HG02623 (cell line): ENCODE results near the gene RNF113A.
"Not testable (repeated sequence)": the region's sequence is repeated elsewhere in the genome, so short reads cannot be mapped to it uniquely, and the experiment has no call there.

Experiments
- ATAC-seq: cut with Tn5 transposase; IDR thresholded peaks from one replicate; pipeline ENCODE4 v1.9.1; 2021; ENCODE audit warnings: moderate library complexity; ENCODE audit not compliant: unreplicated experiment

Gene RNF113A

GRCh38 chrX:119871599-119872395, at the start of gene RNF113A, which contains the start of gene NDUFA1:
RNF113A (minus strand) TSS chrX:119871733; CDS start chrX:119871613, 120 bp downstream.
NDUFA1 (plus strand) TSS chrX:119871832; CDS start chrX:119871912, 80 bp downstream.
- ATAC-seq = peak; percentile 94

GRCh38 chrX:119919835-119920585, 48.5 kb upstream of the RNF113A start:
- no peak for ATAC-seq

GRCh38 chrX:119917877-119918276, 46.3 kb upstream of the RNF113A start:
- ATAC-seq = no peak

- ATAC-seq = no peak
Observed at GRCh38 chrX:119916310-119916709, 44.8 kb upstream of the RNF113A start.

- ATAC-seq = no peak
Observed at GRCh38 chrX:119900976-119901375, 29.4 kb upstream of the RNF113A start.

- no peak for ATAC-seq
Observed at GRCh38 chrX:119899125-119899524, 27.6 kb upstream of the RNF113A start.

GRCh38 chrX:119895843-119896326, 24.4 kb upstream of the RNF113A start, which contains the start of gene AKAP14:
AKAP14 (plus strand) TSS chrX:119895893; CDS start chrX:119903224, 7,331 bp downstream.
- ATAC-seq = no peak

GRCh38 chrX:119891961-119892692, 20.6 kb upstream of the RNF113A start:
- not testable (repeated sequence) for ATAC-seq

GRCh38 chrX:119890626-119891025, 19.1 kb upstream of the RNF113A start:
- ATAC-seq = not testable (repeated sequence)

- peak; percentile 72 for ATAC-seq
Observed at GRCh38 chrX:119887721-119888425, 16.3 kb upstream of the RNF113A start.

GRCh38 chrX:119885554-119886428, 14.3 kb upstream of the RNF113A start:
- ATAC-seq = no peak

- no peak for ATAC-seq
Observed at GRCh38 chrX:119880552-119881437, 9.3 kb upstream of the RNF113A start.

- ATAC-seq = no peak
Observed at GRCh38 chrX:119880076-119880475, 8.5 kb upstream of the RNF113A start.

GRCh38 chrX:119878740-119879139, 7.2 kb upstream of the RNF113A start:
- no peak for ATAC-seq

GRCh38 chrX:119871245-119871598, 311 bp downstream of the RNF113A start:
- peak; percentile 31 for ATAC-seq

- no peak for ATAC-seq
Observed at GRCh38 chrX:119870626-119871131, 854 bp downstream of the RNF113A start.

GRCh38 chrX:119853444-119853843, 18.1 kb downstream of the RNF113A start:
- no peak for ATAC-seq
